ENCODE results near the gene CRY2. TPM values are rescaled to one million over a fixed set of nuclear protein-coding genes. Genes with fewer than 3 reads are reported as not detected.

CRY2 gene
- total RNA-seq, 2 experiments from 2014 or later, result 248 TPM

- Histone ChIP-seq H3K27me3 (ENCODE audit: control insufficient read depth in 1 of 2, insufficient read depth in 2 of 2, low read length in 2 of 2) (no peaks in the 10 kb centered on the region), H3K36me3 (ENCODE audit: insufficient read depth, low read length) (peaks cover 17% of the 10 kb centered on the region), H3K4me3 (ENCODE audit: low read length) (peak overlapping the region; percentile 99), H3K27ac (ENCODE audit: low read depth in 1 of 2, low read length in 2 of 2) (peak overlapping the region; percentile 76 to 79), H3K4me1 (ENCODE audit: insufficient read depth, low read length) (peaks cover 47% of the 10 kb centered on the region), H3K9me3 (ENCODE audit: control insufficient read depth in 1 of 2, insufficient read depth in 1 of 2, low read length in 2 of 2) (no peaks in the 10 kb centered on the region)
- Mint-ChIP-seq H3K4me3 (peak overlapping the region; percentile 94), H3K9me3 (no peaks in the 10 kb centered on the region), H3K36me3 (ENCODE audit: low read depth) (peaks cover 28% of the 10 kb centered on the region), H3K27me3 (no peaks in the 10 kb centered on the region), H3K27ac (peak overlapping the region; percentile 76), H3K4me1 (ENCODE audit: low read depth) (peaks cover 46% of the 10 kb centered on the region)
- TF ChIP-seq CTCF (IDR thresholded peaks at IDR 0.05), result no peak
- DNase-seq (peak; percentile 29 to 82 (median 60)), ATAC-seq (ENCODE audit: poor library complexity) (peak; percentile 19)
- intact Hi-C loops (cut with DNase I, micrococcal nuclease), result loop anchor here in 1 of 2 experiments (5.0 kb wide), 1 partner anchor 1963 kb away; the partner anchor contains the start of gene FNBP4
- ChIA-PET CTCF (interaction anchor here (1.5 kb wide), 1 partner anchor 32 kb away, joined by 9 read pairs; no protein-coding TSS in a partner anchor), POLR2A (interaction anchor here (1.0 to 3.0 kb wide), 6 partner anchors 11 to 114 kb away, joined by 4 to 23 read pairs (median 6); partner anchors contain the start of genes CRY2 and PEX16)
Observed at GRCh38 chr11:45803971-45804760, 43.1 kb upstream of the CRY2 start.

- ChIA-PET CTCF (interaction anchor here (1.5 kb wide), 1 partner anchor 33 kb away, joined by 9 read pairs; no protein-coding TSS in a partner anchor), POLR2A (interaction anchor here (1.0 to 3.0 kb wide), 6 partner anchors 10 to 113 kb away, joined by 4 to 23 read pairs (median 6); partner anchors contain the start of genes CRY2 and PEX16)
- peak within 1 kb of the TSS; percentile 99 for H3K4me3 ChIP-seq (ENCODE audit: low read length)
- H3K27me3 Mint-ChIP-seq, result no peaks in the 10 kb centered on the region
- H3K9me3 ChIP-seq (ENCODE audit: control insufficient read depth in 1 of 2, insufficient read depth in 1 of 2, low read length in 2 of 2), result no peaks in the 10 kb centered on the region
- ATAC-seq (ENCODE audit: poor library complexity) (peak; percentile 94), DNase-seq (peak; percentile 90 to 98 (median 96))
- TF ChIP-seq CTCF (IDR thresholded peaks at IDR 0.05), result no peak
- H3K9me3 Mint-ChIP-seq, result no peaks in the 10 kb centered on the region
- H3K4me1 ChIP-seq (ENCODE audit: insufficient read depth, low read length), result peaks cover 54% of the 10 kb centered on the region
- H3K27me3 ChIP-seq (ENCODE audit: control insufficient read depth in 1 of 2, insufficient read depth in 2 of 2, low read length in 2 of 2), result no peaks in the 10 kb centered on the region
- H3K4me3 Mint-ChIP-seq, result peak within 1 kb of the TSS; percentile 94
- H3K36me3 Mint-ChIP-seq (ENCODE audit: low read depth), result peaks cover 34% of the 10 kb centered on the region
- H3K36me3 ChIP-seq (ENCODE audit: insufficient read depth, low read length), result peaks cover 18% of the 10 kb centered on the region
- peak within 1 kb of the TSS; percentile 76 for H3K27ac Mint-ChIP-seq
- H3K4me1 Mint-ChIP-seq (ENCODE audit: low read depth), result peaks cover 53% of the 10 kb centered on the region
- intact Hi-C loops (cut with DNase I, micrococcal nuclease), result loop anchor here (1.0 to 5.0 kb wide), 5 partner anchors 34 to 1962 kb away; partner anchors contain the start of genes CRY2 (in 1 of the 2) and FNBP4 (in 1 of the 2)
- peak within 1 kb of the TSS; percentile 76 to 79 for H3K27ac ChIP-seq (ENCODE audit: low read depth in 1 of 2, low read length in 2 of 2)
Observed at GRCh38 chr11:45804761-45805304, 42.4 kb upstream of the CRY2 start, which contains the start of gene SLC35C1. Gene SLC35C1 (plus strand): TSS chr11:45805149. CDS start chr11:45805802, 653 bp downstream.

- peak in 1 of 14 experiments; percentile 34 for DNase-seq
- H3K4me1 Mint-ChIP-seq (ENCODE audit: low read depth), result peaks cover 57% of the 10 kb centered on the region
- intact Hi-C loops (cut with DNase I, micrococcal nuclease), result loop anchor here (1.0 kb wide), 4 partner anchors 34 to 113 kb away; partner anchors contain the start of gene CRY2 (in 1 of the 2)
Observed at GRCh38 chr11:45805305-45806071, 41.8 kb upstream of the CRY2 start.

More at GRCh38 chr11:45805305-45806071, 41.8 kb upstream of the CRY2 start:
- peak overlapping the region; percentile 22 to 79 for H3K27ac ChIP-seq (ENCODE audit: low read depth in 1 of 2, low read length in 2 of 2)
- no peaks in the 10 kb centered on the region for H3K27me3 Mint-ChIP-seq
- H3K36me3 Mint-ChIP-seq (ENCODE audit: low read depth), result peaks cover 40% of the 10 kb centered on the region
- H3K4me1 ChIP-seq (ENCODE audit: insufficient read depth, low read length), result peaks cover 56% of the 10 kb centered on the region
- peak; percentile 41 for ATAC-seq (ENCODE audit: poor library complexity)
- CTCF ChIA-PET, result interaction anchor here (1.5 to 1.8 kb wide), 2 partner anchors 34 kb away, joined by 9 to 12 read pairs; no protein-coding TSS in a partner anchor
- peak overlapping the region; percentile 99 for H3K4me3 ChIP-seq (ENCODE audit: low read length)
- POLR2A ChIA-PET, result interaction anchor here (1.0 to 3.0 kb wide), 4 partner anchors 13 to 42 kb away, joined by 5 to 23 read pairs (median 7); partner anchors contain the start of gene CRY2
- no peaks in the 10 kb centered on the region for H3K9me3 Mint-ChIP-seq
- H3K36me3 ChIP-seq (ENCODE audit: insufficient read depth, low read length), result peaks cover 23% of the 10 kb centered on the region
- H3K4me3 Mint-ChIP-seq, result peak overlapping the region; percentile 94
- TF ChIP-seq CTCF (IDR thresholded peaks at IDR 0.05), result no peak
- H3K9me3 ChIP-seq (ENCODE audit: control insufficient read depth in 1 of 2, insufficient read depth in 1 of 2, low read length in 2 of 2), result no peaks in the 10 kb centered on the region
- H3K27me3 ChIP-seq (ENCODE audit: control insufficient read depth in 1 of 2, insufficient read depth in 2 of 2, low read length in 2 of 2), result no peaks in the 10 kb centered on the region
- H3K27ac Mint-ChIP-seq, result peak overlapping the region; percentile 76

Data from CD4-positive, alpha-beta T cell (primary cell).